ENCODE results near the gene RPS6KL1. TPM values are rescaled to one million over a fixed set of nuclear protein-coding genes. Genes with fewer than 3 reads are reported as not detected.
A peak's percentile ranks its signal among the peaks of the same experiment; 100 is the strongest.

The RPS6KL1 gene
- total RNA-seq, 2 donors from 2014 or later, result 8.0 to 16.2 TPM

DNA sequence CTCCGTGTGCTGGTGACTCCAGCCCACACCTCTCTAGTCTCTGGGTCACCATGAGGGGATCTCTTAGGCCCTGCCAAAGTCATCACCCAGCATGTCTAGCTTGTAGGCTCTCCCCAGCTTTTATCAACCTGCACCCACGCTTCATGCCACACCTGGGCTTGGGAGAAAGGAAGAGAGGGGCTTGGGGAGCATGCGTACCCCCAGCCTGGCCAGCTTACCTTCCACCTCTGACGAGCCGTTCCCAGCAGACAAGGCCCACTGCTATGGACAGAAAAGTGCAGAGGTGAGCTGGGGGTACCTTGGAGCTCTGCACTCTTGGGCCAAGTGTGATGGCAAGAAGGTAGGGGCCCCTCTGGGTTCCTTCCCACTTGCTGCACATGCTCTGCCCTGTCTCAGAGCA, 30.6 kb upstream of the RPS6KL1 start:
- H3K36me3 ChIP-seq (replicated peaks in 1 of 2; ENCODE audit: insufficient read depth in 1 of 2, low read depth in 2 of 2), result no peaks in the 10 kb centered on the region
- no peaks in the 10 kb centered on the region for H3K9me3 ChIP-seq
- H3K4me1 ChIP-seq, result peaks cover 37% of the 10 kb centered on the region
- 91 to 93% methylated on average over 4 to 5 of the region's 5 CpGs for WGBS, 2 donors
- TF ChIP-seq CTCF (IDR thresholded peaks at IDR 0.05), result no peak
- intact Hi-C loops (cut with DNase I), result no loop called here
- ATAC-seq (no peak), DNase-seq (no peak)
- no peak overlapping the region for H3K4me3 ChIP-seq
- no peak overlapping the region for H3K27ac ChIP-seq
- H3K27me3 ChIP-seq, result no peaks in the 10 kb centered on the region

DNA sequence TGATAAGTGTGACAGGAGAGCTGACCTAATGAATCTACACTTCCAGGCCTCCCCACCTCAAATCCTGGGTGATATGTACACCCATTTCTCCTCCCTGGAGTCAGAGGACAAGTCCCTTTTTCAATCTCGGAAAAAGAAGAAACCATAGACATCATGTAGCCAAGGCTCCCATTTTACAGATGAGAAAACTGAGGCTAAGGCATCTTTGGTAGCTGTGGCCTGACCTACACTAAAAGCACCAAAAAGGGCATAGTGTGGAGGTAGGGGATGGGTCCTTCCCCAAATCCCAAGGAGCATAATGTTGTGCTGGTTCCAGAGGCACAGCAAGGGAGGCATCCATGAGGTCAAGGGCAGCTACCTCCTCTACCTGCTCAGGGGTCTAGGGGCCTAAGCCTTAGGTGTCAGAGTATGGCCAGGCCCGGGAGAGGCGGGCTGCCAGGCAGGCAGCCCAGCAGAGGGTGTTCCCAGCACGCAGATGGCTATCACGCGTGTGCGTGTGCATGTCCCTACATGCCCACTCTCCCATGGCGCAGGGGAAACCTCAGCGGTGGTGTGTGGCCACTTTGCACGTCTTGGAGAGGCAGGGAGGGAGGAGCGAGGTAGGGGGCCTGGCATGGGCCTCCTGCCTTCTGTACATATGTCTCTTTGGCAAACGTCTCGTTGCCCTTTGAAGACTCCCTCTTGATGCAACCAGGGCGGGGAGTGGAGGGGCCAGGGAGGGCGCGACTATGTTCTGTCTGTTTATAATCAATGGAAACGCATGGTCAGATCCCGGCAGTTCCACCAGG, 29.8 kb upstream of the RPS6KL1 start:
- Histone ChIP-seq H3K27me3 (no peaks in the 10 kb centered on the region), H3K4me1 (peaks cover 37% of the 10 kb centered on the region)
- intact Hi-C loops (cut with DNase I), result no loop called here

DNA sequence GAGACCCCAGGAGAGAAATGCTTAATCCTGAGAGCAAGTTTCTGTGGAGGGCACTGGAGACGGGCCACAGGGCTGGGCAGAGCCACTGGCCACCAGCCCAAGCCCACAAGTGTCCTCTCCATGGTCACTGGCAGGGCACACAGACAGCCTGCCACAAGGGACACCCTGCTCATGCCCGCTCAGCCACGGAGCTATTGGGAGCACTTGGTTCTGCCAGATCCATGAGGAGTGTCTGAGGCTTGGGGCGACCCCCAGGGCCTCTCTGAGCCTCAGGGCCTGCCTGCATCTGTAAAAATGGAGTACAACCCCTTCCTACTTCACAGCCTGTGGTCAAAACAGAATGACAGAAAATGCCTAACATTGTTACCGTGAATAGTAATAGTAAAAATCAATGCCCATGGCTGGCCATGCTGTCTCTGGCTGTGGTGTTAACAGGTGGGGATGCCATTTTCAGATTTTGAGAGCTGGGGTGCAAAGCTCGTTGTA, 29.2 kb upstream of the RPS6KL1 start:
- H3K4me1 ChIP-seq, result peaks cover 37% of the 10 kb centered on the region
- H3K9me3 ChIP-seq, result no peaks in the 10 kb centered on the region
- 88 to 100% methylated on average over 3 to 6 of the region's 6 CpGs for WGBS, 2 donors
- H3K27ac ChIP-seq, result no peak overlapping the region
- no peak overlapping the region for H3K4me3 ChIP-seq
- no peak for TF ChIP-seq POLR2A (IDR thresholded peaks at IDR 0.05)
- TF ChIP-seq CTCF (IDR thresholded peaks at IDR 0.05), result no peak
- ATAC-seq (no peak), DNase-seq (no peak)
- intact Hi-C loops (cut with DNase I), result no loop called here
- no peaks in the 10 kb centered on the region for H3K36me3 ChIP-seq (replicated peaks in 1 of 2; ENCODE audit: insufficient read depth in 1 of 2, low read depth in 2 of 2)
- no peaks in the 10 kb centered on the region for H3K27me3 ChIP-seq

More for the DNA sequence above, 29.8 kb upstream of the RPS6KL1 start:
- WGBS, 2 donors, result 89 to 90% methylated on average over 10 to 17 of the region's 18 CpGs
- Histone ChIP-seq H3K4me3 (no peak overlapping the region), H3K9me3 (no peaks in the 10 kb centered on the region), H3K27ac (no peak overlapping the region), H3K36me3 (replicated peaks in 1 of 2; ENCODE audit: insufficient read depth in 1 of 2, low read depth in 2 of 2) (no peaks in the 10 kb centered on the region)
- no peak for ATAC-seq
- TF ChIP-seq POLR2A (IDR thresholded peaks at IDR 0.05) (no peak), CTCF (IDR thresholded peaks at IDR 0.05) (no peak)
- no peak for DNase-seq

GRCh38 chr14:74951443-74952179, 28.6 kb upstream of the RPS6KL1 start:
- DNase-seq (no peak), ATAC-seq (no peak)
- peaks cover 37% of the 10 kb centered on the region for H3K4me1 ChIP-seq
- WGBS, 2 donors, result 79 to 99% methylated on average over 8 to 14 of the region's 15 CpGs
- intact Hi-C loops (cut with DNase I), result no loop called here
- no peak for TF ChIP-seq CTCF (IDR thresholded peaks at IDR 0.05)
- no peak for TF ChIP-seq POLR2A (IDR thresholded peaks at IDR 0.05)
- H3K27ac ChIP-seq, result peak overlapping the region; percentile 38 to 68 (median 48)
- H3K36me3 ChIP-seq (replicated peaks in 1 of 2; ENCODE audit: insufficient read depth in 1 of 2, low read depth in 2 of 2), result no peaks in the 10 kb centered on the region
- no peaks in the 10 kb centered on the region for H3K27me3 ChIP-seq
- H3K4me3 ChIP-seq, result no peak overlapping the region
- H3K9me3 ChIP-seq, result no peaks in the 10 kb centered on the region
